HG03196 (cell line): ENCODE data around the gene FAM136A.
"Not testable (repeated sequence)": the region's sequence is repeated elsewhere in the genome, so short reads cannot be mapped to it uniquely, and the experiment has no call there.

Experiments used
- ATAC-seq: cut with Tn5 transposase; IDR thresholded peaks from one replicate; pipeline ENCODE4 v1.9.1; 2021; ENCODE audit not compliant: unreplicated experiment

FAM136A gene

DNA sequence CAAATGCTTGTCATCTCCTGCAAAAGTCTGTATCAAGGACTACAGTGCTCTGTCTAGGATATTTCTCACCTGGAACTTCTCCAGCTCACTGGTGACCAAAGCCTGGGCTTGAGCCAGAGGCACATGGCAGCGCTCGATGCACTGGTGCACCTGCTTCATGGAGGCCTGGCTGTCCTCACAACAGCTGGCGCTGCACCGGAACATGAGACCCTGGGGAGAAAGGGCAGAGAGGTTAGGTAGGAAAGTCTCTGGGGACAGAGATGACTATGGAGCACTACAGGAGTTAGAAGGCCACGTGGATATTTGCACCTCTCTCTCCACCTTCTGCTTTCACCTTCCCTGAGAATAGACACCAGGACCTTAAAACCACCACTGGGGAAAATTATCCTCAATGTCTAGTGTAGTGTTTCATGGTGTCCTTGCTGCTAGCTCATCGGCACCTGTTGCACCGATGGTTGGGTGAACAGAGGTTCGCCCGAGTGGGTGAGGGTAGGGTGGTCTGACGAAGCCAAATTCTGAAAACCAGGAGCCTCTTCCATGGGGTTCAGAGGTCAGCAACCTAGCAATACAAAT lies 1.0 kb downstream of the FAM136A start:
- no peak for ATAC-seq

DNA sequence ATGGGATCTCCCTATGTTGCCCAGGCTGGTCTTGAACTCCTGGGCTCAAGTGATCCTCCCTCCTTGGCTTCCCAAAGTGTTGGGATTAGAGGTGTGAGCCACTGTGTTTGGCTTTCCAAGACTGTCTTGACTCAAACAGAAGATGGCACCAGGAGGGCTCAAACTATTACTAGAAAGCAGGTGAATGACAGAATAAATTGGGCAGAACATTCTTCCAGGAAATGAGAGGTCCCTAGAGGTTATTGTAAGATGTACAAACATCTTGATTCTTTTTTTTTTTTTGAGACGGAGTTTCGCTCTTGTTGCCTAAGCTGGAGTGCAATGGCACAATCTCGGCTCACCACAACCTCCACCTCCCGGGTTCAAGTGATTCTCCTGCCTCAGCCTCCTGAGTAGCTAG lies 4.0 kb downstream of the FAM136A start:
- not testable (repeated sequence) for ATAC-seq

DNA sequence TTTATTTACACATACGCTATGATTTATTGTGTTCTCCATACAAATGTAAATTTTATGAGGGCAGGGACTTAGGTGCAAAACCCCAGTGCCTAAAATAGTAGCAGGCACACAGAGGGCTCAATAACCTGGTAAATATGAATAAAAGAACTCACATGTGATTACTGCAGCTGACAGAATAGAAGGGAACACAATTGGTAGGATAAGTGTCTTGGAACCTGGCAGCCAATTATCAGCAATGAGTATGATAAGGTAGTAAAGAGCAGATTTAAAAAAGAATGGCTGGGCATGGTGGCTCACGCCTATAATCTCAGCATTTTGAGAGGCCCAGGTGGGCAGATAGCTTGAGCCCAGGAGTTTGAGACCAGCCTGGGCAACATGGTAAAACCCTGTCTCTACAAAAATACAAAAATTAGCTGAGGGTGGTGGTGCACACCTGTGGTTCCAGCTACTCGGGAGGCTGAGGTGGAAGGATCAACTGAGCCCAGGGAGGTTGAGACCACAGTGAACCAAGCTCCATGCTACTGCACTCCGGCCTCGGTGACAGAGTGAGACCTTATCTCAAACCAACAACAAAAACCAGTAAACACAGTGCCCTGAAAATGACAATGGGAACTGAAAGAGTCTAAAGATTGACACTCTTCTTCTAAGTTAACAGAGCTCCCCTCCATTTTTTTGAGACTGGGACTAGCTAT lies 18.2 kb downstream of the FAM136A start:
- no peak for ATAC-seq

DNA sequence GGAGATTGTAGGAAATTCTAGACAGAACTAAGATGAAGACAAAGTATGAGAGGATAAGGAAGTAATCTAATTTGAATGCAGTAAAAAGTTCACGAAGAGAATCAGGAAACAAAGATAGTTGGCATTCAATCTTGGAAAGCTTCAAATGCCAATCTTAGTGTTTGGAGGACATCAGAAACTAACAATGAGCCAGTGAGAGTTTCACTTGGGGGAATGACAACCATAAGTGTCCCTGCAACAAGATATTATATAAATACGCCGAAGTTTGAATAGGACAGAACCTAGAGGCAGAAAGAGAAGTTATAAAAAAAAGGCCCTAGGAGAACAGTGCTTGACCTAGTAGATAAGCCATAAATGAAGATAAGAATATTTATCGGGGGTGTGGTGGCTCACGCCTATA lies 19.4 kb downstream of the FAM136A start:
- ATAC-seq, result no peak

DNA sequence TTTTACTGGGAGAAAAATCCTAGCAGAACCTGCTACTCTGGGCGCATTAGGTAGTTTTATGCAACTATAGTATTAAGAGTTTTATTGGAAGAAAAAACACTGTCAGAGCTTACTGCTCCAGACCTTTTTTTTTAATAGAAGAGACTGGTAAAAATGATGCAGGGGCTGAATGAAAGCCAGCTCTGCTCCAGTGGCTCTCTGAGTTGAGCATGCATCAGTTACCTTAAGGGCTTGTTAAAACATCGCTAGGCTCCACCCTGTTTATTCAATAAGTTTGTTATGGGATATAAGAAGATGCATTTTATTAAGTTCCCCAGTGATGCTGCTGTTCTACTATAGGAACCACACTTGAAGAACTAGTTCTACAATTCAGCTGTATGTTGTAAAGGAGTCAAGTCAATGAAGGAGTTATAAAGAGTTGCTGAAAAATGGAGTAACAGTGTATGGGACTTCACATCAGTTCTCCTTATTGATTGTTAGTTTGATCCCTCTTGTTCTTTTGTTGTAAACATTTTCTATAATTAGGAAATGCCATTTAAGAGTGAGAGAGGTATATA lies 21.5 kb downstream of the FAM136A start:
- ATAC-seq, result no peak

DNA sequence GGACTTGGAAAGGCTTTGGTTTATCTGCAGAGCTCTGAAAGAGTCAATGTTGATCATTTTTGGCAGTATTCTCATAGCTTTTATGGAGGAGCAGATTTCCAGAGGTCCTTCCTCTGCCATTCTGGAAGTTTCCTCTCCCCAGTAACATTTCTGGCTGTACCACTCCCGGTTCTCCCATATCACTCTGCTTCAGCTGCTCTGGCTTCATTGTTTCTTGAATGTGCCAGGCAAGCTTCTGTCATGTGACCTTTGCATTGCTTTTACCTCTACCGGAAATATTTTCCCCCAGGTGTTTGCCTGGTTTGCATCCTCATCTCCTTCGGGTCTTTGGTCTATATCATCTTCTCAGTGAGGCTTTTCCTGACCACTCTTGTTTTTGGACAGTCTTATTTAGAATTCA lies 31.5 kb downstream of the FAM136A start:
- no peak for ATAC-seq

DNA sequence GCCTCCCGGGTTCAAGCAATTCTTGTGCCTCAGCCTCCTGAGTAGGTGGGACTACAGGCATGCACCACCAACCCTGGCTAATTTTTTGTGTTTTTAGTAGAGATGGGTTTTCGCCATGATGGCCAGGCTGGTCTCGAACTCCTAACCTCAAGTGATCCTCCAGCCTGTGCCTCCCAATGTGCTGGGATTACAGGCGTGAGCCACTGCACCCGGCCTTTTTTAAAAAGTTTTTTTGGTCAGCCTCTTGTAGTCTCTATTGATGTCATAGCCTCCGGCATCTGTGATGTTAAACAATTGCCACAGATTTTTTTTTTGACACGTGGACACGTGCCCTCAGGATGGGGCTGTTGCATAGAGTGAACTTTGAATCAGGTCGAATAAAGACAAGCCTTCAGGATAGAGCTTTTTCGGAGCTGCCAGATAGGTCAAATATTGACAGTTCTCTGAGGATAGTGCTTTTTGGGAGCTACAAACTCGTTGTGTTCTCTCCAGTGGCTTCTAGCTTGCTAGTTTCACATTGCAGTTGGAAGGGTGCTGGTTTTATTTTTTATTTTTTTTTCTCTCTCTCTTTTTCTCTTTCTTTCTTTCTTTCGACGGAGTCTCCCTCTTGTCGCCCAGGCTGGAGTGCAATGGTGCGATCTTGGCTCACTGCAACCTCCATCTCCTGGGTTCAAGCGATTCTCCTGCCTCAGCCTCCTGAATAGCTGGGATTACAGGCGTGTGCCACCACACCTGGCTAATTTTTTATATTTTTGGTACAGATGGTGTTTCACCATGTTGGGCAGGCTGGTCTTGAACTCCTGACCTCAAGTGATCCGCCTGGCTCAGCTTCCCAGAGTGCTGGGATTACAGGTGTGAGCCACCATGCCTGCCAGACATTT lies 32.2 kb downstream of the FAM136A start:
- ATAC-seq, result not testable (repeated sequence)

DNA sequence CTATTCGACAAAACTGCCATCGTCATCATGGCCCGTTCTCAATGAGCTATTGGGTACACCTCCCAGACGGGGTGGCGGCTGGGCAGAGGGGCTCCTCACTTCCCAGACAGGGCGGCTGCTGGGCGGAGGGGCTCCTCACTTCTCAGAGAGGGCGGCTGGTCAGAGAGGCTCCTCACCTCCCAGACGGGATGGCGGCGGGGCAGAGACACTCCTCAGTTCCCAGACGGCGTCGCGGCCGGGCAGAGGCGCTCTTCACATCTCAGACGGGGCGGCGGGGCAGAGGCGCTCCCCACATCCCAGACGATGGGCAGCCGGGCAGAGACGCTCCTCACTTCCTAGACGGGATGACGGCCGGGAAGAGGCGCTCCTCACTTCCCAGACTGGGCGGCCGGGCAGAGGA lies 34.9 kb downstream of the FAM136A start:
- ATAC-seq, result not testable (repeated sequence)

DNA sequence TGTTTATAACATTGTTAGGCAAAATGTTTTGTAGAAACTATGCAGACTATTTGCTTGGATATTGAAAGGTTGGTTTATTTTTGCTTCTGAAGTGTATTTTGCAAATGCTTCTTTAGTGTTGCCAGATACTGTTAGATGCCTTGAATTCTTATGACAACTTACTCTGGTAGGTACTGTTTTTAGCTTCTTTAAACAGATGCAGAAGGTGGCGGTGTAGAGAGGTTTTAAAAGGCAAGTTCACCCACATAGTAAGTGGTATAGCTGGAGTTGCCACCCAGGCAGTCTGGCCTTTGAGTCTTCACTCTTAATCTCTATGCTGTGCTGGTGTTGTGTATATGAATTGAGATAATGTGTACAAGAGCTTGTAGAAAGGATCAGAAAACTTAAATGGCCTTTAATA lies 40.4 kb downstream of the FAM136A start:
- no peak for ATAC-seq

DNA sequence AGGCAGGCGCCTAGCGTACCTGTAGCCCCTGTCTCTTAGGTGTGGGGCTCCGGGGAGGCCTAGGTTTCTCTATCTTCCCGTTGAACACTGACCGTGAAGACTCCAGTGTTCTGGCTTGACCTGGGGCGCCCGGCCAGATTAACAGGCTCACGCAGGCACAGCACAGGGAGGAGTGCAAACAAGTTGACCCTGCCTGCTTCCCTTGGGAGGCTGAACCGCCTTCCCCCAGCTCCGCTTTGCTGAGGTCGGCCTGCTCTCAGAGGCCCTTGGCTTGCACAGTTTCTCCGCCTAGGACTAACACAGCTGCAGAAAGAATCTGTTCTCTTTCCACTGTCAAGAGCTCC lies 43.4 kb downstream of the FAM136A start:
- peak; percentile 7 for ATAC-seq

DNA sequence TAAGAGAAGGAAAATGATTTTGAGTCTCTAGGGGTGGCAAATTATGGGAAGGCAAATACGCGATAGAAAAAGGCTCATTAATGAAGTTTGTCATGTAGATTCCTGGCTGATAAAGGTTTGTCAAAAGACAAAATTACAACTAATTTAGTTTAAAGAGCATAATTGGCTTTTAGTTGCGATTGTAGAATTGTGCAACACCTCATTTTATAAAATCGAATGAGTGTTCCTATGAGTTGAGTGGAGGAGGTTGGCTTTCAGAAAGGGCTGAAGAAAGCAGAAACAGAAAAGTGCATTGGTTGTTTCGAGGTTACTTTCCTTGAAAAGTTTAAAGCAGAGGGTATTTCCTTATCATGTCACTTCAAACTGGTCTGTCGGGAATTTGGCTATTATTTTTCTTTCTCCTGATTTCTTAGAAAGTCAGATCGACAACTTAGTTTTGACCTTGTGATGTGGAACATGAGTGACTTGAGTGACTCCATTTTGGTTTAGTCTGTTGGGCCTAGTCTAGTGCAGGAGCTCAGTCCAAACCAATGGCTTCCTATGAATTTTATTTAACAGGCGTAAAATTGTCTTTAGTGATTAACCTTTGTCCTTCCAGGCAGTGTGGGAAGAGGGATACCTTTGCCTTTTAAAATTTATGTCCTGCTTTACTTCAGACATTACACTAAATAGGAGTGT lies 46.1 kb downstream of the FAM136A start:
- no peak for ATAC-seq

DNA sequence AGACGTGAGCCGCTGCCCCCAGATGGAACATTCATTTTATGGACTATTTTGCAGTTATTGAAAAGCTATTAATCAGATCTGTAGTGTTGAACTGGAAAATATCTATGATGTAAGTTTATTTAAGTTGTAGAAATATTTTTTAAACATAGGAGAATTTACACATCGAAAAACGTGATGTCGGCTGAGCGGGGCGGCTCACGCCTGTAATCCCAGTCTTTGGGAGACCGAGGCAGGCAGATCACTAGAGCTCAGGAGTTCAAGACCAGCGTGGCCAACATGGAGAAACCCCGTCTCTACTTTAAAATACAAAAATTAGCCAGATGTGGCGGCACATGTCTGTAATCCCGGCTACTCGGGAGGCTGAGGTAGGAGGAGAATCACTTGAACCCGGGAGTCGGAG lies 51.4 kb downstream of the FAM136A start:
- no peak for ATAC-seq

DNA sequence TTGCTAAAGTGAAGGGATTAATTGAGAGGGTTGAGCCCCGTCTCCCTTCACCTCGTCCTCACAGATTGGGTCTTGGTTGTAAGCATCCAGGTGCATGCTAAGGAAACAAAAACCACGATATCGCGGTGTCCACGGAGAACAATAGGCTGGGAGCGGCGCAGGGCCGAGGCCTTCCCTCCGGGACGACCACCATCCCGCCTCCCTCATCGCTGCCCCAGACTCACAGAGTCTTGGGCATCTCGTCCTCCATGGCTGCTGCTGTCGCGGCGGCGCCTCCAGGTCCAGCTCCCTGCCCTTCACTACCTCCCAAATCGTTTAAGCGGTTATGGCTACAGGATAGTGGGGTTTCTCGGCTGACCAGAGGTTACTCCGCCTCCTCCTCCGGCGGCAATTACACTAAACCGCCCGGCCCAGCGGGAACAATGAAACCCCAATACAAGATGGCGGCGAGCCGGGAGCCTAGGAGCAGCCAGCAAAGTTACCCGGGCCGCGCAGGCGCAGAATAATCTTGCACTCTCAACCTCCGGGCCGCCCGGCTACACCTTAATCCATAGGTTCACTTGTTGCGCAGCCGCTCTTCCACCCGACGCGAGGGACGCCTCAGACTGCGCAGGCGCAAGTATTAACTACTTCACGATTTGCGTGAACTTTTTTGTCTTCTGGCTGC lies 53.6 kb downstream of the FAM136A start, which contains the start of gene TIA1:
Gene TIA1, minus strand, starts transcription at position 448 of the 667 bp plus-strand sequence. Its CDS starts 198 bp downstream, at position 250.
- ATAC-seq, result peak; percentile 96

DNA sequence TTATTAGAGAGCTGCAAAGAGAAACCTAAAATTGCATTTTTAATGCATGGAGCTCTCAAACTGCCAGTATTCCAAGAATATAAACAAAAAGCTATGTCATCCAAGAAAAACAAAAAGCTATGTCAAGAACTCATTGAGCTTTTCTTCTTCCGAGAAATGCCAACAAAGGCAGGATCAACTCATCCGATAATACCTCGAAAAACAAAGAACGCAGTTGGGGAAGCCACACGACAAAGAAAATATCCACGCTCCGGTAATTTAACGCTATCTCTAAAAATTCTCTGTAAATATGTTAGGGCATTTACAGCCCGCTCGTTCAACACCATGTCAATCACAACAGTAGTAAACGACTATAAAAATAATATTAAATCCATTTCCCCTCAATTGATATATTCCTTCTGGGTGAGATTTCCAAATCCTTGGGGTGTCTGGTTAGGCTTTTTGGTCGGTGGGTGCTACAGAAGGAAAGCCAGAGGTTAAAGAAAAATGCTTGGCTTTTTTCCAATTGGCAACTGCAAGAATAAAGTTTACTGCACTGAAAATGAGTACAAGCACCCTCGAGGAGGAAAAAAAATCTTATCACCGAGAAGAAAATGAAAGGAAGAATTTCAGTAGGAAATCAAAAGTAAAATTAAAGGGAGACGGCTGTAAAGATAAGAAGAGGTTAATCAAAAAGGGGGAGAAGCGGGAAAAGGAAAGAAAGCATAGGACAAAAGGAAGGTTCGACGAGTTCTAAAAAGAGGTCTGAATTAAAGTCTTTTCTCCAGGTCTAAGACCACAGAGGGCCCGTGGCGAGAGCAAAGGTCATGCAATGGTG lies 54.3 kb downstream of the FAM136A start:
- no peak for ATAC-seq
